ENCODE results near the gene SLC25A25. TPM values are rescaled to one million over a fixed set of nuclear protein-coding genes. Genes with fewer than 3 reads are reported as not detected.
A peak's percentile ranks its signal among the peaks of the same experiment; 100 is the strongest.

Gene SLC25A25
- total RNA-seq, 1 donor from 2014 or later: 25.8 TPM

DNA sequence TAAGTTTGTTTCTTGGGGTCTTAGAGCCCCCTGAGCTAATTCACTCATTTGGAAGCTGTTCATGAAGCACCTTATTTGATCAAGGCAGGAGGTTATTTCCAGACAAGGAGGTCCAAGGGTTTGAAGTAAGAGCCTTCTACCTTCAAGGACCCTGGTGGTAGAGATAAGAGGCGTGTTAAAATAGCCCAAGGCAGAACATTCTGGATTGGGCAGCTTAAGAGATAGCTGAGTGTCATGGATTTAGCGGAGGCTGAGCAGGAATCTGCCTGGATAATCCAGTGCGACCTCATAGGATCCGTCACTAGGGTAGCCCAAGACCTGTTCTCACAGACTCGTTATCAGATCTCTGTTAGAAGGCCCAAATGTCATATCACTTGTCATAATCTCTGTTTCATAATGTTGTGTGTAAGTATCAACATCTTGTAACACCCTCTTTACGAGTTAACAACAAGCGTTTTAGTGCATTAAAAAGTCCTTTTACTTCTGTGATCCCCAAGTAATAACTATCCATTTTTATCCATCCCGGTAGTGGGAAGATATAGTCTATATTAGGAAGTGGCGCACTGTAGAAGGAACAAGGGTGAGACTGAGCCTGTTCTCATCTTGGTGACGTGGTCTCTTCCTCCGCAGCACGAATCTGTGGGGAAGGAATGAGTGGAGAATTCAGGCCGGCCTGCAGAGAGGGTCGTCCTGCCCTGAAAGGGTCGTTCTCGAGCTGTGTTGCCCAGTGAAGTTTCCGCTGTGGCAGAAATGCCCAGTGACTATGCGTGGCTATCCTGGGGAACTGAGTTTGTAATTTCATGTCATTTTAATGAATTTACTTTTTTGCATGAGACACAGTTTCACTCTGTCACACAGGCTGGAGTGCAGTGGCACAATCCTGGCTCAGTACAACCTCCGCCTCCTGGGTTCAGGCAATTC lies 28.8 kb downstream of the SLC25A25 start:
- no peak for DNase-seq (ENCODE audit: low read depth in 2 of 2)

DNA sequence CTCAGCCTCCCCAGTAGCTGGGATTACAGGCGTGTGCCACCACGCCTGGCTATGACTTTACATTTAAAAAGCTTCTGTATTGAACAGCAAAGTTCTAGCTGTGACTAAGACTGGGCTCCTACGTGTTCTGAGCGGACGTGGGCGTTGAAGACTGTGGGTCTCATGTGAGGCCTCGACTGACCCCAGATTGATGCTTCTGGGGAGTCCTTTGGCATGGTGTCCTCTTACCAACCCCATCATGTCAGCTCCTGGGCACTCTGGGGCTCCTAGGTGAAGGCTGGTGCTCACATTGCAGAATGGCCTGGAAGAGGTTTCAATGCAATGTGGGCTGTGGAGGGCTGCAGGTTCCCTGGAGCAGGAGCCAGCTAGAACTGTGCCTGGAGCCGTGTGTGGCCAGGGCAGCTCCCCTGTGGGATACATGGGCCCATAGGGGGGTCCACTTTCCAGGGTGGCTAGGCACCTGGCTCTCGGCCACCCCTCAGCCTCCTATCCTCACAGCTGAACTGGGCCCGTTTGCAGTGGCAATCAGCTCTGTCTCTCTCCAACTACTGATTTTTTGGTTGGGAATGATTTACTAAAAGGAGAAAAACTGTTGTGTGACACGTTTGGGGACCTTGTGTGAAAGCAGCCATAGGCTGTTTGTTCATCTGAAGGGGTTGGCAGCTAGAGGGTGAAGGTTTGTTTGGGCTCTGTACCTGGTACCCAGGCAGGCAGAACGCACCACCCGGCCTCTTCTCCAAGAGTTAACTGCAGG lies 29.7 kb downstream of the SLC25A25 start:
- no peak for DNase-seq (ENCODE audit: low read depth in 2 of 2)

GRCh38 chr9:128098297-128099230 lies 30.5 kb downstream of the SLC25A25 start:
- DNase-seq (ENCODE audit: low read depth in 2 of 2): peak; percentile 97

- peak in 1 of 2 donors; percentile 47 for DNase-seq (ENCODE audit: low read depth in 2 of 2)
These were observed 31.3 kb downstream of the SLC25A25 start for GRCh38 chr9:128099231-128099931.

- peak; percentile 55 to 58 for DNase-seq (ENCODE audit: low read depth in 2 of 2)
These were observed 32.0 kb downstream of the SLC25A25 start for GRCh38 chr9:128099932-128100491.

DNA sequence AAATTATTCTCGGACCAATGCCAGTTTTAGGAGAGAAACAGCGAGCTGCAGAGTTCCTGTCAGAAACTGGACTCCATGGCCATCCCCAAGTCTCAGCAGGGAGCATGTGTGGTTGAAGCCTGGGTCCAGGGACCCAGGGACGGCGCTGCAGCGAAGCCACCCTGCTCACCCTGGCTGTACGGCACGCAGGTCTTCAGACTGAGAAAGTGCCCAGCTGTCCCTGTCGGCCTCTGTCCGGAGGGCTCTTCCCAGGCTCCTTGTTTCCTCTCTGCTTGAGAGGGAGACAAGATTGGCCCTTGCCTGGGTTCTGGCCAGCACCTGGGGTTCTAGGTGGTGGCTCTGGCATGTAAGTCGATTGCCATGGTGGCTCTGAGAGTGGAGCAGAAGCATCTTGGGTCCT lies 32.5 kb downstream of the SLC25A25 start:
- DNase-seq (ENCODE audit: low read depth in 2 of 2): no peak

- no peak for DNase-seq (ENCODE audit: low read depth in 2 of 2)
These were observed 33.2 kb downstream of the SLC25A25 start for GRCh38 chr9:128101231-128101661.

GRCh38 chr9:128101690-128102089 lies 33.7 kb downstream of the SLC25A25 start:
- peak; percentile 33 to 37 for DNase-seq (ENCODE audit: low read depth in 2 of 2)

DNA sequence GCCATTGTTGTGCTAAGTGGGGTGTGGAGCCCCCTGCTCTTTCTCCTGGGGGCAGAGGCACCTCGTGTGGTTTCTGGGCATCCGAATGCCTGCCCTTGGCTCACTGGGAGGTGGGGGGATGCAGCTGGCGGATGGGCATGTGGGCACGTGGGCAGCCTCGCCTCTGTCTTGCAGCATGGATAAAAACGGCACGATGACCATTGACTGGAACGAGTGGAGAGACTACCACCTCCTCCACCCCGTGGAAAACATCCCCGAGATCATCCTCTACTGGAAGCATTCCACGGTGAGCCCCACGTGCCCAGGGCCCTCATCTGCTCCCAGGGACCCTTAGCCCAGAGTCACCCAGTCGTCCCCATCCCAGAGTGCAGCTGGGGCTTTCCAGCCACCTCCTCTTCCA lies 34.2 kb downstream of the SLC25A25 start:
- no peak for DNase-seq (ENCODE audit: low read depth in 2 of 2)

GRCh38 chr9:128102861-128103588 lies 35.0 kb downstream of the SLC25A25 start:
- DNase-seq (ENCODE audit: low read depth in 2 of 2): no peak

DNA sequence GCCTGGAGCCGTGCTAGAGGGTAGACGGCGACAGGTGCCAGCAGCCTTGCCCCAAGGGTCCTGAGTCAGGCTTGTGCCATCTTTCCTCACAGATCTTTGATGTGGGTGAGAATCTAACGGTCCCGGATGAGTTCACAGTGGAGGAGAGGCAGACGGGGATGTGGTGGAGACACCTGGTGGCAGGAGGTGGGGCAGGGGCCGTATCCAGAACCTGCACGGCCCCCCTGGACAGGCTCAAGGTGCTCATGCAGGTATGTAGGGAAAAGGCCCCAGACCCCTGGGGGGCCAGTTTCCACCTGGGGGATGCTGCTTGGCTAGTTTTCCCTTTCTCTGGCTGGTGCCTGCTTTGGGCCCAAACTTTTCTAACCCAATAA lies 35.5 kb downstream of the SLC25A25 start:
- DNase-seq (ENCODE audit: low read depth in 2 of 2): no peak

DNA sequence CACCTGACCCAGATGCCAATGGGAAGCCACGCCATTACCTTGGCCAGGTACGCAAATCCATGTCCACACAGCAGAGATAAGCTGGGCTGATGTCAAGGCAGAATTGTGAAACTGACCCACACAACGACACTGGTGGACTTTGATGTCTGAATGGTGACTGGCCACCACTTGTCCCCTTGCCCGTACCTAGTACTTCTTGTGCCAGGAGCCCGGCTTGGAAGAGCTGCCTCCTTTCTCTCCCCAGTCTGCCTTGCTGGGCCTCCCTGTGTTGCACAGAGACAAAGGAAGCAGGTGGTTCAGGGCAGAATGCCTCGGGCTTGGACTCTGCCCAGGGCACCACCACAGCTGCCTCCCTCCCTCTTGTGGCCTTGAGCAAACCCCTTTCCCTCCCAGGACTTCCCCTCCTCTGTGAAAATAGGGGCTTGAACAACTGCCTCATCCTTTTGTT lies 36.2 kb downstream of the SLC25A25 start:
- DNase-seq (ENCODE audit: low read depth in 2 of 2): peak; percentile 37 to 50

GRCh38 chr9:128105538-128106175 lies 37.6 kb downstream of the SLC25A25 start:
- DNase-seq (ENCODE audit: low read depth in 2 of 2): no peak

DNA sequence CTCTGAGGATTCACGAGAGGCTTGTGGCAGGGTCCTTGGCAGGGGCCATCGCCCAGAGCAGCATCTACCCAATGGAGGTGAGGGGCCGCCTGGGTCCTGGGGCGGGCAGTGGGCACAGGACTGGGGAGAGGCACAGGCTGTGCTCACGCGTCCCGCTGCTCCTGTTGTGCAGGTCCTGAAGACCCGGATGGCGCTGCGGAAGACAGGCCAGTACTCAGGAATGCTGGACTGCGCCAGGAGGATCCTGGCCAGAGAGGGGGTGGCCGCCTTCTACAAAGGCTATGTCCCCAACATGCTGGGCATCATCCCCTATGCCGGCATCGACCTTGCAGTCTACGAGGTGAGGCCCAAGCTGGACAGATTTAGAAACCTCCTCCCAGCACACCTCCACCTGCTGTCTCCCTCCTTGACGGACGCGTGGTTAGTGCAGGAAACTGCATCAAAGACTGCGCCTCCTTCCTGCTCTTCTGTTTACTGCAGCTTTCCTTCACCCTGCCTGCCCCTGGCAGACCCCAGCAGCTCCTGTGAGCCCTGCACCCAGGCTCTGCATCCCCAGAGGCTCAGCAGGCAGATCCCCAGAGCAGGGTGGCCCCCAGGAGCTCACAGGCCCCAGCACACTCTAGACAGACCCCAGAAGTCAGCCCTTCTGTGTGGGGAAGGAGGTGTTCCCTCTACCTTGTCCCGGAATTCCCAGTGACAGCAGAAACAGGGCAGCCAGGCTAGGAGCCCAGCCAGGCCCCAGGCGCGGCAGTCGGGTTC lies 38.3 kb downstream of the SLC25A25 start:
- no peak for DNase-seq (ENCODE audit: low read depth in 2 of 2)

- DNase-seq (ENCODE audit: low read depth in 2 of 2): no peak
These were observed 39.0 kb downstream of the SLC25A25 start for GRCh38 chr9:128106940-128107467.

GRCh38 chr9:128107468-128108268 lies 39.6 kb downstream of the SLC25A25 start:
- DNase-seq (ENCODE audit: low read depth in 2 of 2): no peak
